ENCODE data around the gene GPR31.

Gene GPR31

GRCh38 chr6:167137081-167137480 lies 20.7 kb downstream of the GPR31 start:
- DNase-seq = no peak

DNA sequence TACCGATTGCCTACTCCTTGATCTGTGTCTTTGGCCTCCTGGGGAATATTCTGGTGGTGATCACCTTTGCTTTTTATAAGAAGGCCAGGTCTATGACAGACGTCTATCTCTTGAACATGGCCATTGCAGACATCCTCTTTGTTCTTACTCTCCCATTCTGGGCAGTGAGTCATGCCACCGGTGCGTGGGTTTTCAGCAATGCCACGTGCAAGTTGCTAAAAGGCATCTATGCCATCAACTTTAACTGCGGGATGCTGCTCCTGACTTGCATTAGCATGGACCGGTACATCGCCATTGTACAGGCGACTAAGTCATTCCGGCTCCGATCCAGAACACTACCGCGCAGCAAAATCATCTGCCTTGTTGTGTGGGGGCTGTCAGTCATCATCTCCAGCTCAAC lies 21.4 kb downstream of the GPR31 start:
- DNase-seq = no peak

DNA sequence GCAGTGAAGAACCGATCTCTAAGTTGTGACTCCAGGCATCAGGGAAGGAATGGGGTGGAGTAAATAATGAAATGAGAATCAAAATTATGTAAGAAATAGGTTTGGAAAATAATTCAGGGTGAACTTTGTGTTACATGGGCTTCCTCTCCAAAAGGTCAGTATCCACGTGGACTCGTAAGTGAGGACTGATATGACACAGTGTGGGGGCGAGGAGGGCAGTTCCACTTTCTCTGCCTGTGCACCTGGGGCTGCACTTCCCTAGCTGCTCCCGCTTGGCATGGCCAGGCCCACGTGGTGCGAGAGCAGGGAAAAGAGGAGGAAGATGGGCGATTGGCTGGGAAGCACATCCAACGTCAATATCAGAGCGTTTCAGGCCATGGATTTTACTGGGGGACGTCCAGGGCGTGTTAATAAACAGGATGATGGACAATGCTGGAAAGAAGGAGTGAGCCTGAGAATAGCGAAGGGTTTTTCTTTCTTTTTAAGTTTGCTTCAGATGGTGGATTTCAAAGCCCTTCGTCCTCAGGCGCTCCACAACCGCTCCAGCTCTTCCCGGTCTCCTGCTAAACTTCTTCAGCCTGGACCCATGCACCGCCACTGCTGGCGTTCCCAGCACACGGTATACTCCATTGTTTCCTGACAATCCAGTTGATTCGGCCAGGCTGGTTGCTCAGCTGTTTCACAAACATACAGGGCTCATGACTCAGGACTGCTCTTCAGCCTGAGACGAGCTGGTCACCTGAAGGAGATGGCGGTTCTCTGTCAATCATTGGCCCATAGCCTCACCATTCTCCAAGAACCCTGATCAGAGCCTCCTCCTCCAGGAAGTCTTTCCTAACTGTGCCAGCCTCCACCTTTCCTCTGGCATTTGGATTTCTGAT lies 23.1 kb downstream of the GPR31 start:
- no peak for DNase-seq

GRCh38 chr6:167130712-167131684 lies 26.8 kb downstream of the GPR31 start:
- DNase-seq = peak; percentile 33

- no peak for DNase-seq
Measured at GRCh38 chr6:167130008-167130677, 27.6 kb downstream of the GPR31 start.

- no peak for DNase-seq
Measured at GRCh38 chr6:167129562-167129961, 28.2 kb downstream of the GPR31 start.

GRCh38 chr6:167129159-167129558 lies 28.6 kb downstream of the GPR31 start:
- no peak for DNase-seq

- DNase-seq = no peak
Measured at GRCh38 chr6:167127785-167128531, 29.8 kb downstream of the GPR31 start.

- DNase-seq = no peak
Measured at GRCh38 chr6:167125855-167126349, 31.9 kb downstream of the GPR31 start.

DNA sequence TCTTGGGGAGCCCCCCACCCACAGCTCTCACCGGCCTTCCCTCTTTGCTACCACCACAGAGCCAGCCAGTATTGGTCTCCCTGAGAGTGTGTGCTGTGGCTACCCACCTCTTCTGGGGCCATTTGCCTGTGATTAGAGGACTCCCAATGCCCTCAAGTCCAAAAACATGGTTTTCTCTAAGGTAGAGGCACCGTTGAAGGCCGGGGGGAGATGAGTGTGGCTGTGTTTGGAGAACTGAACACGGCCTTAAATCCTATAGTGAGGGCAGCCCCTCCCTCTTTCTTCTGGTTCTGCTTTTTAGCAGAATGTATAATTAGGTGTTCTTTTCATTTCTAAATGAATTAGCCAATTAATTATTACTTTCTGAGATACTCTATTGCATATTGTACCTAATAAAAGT lies 32.4 kb downstream of the GPR31 start:
- DNase-seq = no peak

DNA sequence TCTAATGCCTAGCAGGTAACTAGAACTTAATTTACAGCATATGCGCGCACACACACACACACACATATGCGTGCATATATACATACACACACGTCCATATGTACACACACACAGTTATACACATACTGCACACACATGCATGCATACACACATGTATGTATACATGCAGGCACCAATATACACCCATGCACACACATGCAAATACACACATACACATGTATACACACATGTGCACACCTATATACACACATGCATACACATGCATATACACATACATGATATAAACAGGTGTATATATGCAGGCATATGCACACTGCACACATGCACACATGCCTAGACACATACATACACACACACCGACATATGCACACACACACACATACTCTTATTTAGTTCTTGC lies 33.0 kb downstream of the GPR31 start:
- DNase-seq = no peak

DNA sequence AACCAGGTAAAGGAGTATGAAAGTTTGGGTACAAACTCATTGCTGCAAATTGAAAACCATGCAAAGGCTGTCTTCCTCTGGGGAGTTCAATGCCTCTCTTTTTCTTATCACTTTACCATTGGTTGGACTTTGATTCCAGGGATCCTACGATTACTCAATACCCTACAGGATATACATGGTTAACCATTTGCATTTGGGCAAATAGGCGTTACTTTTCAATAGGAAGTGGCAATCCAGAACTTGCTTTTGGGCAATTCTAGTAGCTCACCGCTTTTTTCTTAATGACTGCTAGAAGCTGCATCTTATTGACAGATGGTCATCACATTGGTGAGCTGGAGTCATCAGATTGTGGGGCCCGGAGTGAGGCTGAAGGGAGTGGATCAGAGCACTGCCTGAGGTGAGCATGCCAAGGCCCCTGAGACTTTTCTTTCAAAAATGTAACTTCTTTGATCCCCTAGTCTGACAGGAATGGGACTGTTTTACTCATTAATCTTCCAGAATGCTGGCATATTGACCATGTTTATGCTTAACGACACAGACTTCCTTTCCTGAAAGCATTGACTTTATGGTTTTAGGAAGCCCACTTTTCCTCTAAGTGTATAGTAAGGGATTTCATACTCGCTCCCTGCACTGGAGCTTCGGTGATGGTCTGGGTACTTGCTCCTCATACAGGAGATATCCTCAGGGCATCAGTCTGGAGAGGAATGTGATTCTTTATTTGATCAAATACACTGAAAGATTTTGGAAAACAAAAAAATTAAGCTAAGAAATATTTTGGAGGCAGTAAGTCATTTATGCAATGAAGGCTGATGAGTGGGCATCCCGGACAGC lies 34.7 kb downstream of the GPR31 start, which contains the start of gene CCR6:
CCR6 (plus strand) TSS at position 270 of the 831 bp plus-strand sequence. CDS start 13,039 bp downstream, outside the sequence.
- DNase-seq = no peak

- DNase-seq = no peak
Measured at GRCh38 chr6:167122041-167122826, 35.5 kb downstream of the GPR31 start.

GRCh38 chr6:167121335-167121841 lies 36.4 kb downstream of the GPR31 start:
- no peak for DNase-seq

GRCh38 chr6:167120583-167120903 lies 37.2 kb downstream of the GPR31 start:
- no peak for DNase-seq

DNA sequence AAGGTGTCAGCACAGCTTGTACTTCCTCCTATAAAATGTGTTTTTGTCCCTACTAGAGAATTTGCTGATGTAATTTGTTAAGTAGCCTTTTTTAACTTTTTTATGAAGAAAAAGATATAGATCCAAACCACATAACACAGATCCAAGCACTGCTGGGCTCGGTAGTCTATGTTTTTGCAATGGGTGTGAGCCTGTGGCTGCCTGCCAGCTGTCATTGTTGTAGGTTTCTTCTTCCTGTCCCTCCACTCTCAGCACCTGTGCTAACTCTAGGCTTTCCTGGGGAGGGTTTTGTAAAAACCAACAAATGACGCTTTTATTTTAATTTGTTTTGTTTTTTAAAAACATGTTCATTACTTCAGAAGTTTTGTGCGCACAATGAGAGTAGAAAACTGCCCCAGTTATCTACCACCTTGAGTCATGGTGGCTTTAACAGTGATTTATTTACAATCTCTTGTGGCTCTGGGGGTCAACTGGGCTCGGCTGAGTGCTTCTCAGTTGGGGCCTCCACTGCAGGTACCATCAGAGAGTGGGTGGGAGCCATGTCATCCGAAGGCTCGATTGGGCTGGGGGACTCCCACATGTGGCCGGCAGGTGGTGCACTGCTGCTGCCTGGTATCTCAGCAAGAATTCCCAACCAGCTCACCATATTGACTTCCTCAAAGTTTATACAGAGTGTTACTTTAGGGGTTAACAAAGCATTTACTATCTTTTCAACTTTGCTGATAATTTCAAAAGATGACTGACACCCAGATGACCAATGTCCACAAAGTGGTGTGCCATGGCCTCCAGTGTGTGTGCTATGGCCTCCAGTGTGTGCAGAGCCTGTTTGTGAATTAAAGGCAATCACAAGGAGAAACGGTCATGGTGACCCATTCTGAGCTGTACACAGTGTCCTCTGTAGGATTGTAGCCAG lies 37.9 kb downstream of the GPR31 start:
- no peak for DNase-seq

GRCh38 chr6:167118839-167119238 lies 38.9 kb downstream of the GPR31 start:
- no peak for DNase-seq

DNA sequence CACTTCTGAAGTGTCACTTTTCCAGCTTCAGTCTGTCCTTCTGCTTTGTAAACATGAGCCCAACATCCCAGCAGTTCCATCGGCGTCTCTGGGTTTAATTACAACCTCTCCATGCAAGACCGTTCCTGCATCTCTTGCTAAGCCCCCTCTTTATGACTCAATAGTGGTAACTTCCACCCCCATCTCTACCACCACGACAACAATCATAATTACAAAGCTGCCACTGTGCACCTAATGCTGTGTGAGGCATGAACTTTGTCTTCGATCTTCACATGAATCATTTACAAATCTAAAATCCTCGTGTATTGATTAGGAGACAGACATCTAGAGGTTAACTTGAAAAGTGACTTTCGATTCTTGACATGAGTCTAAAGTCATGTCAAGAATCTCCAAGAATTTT lies 39.8 kb downstream of the GPR31 start:
- no peak for DNase-seq

DNA sequence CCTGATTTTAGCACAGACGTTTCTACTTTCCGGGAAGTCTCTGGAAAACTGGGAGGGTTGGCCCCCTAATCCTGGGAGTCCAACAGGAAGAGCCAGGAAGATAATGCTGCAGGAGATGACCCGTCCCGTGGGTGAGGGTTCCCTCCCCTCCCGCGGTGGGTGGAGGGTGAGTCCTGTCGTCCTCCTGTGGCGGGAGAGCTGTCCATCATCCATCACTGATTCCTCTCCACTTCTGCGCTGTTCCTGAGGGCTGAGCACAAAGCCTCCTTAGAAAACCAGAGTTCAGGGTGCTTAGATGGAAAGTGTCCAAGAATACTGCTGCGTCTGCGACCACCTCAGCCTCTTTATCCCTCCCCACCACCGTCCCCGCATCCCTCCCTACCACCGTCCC lies 40.9 kb downstream of the GPR31 start:
- DNase-seq = no peak
